Large intestine (tissue), 3 donors: ENCODE data around the gene ST8SIA2. TPM values are rescaled to one million over a fixed set of nuclear protein-coding genes. Genes with fewer than 3 reads are reported as not detected.
"Not testable (repeated sequence)": the region's sequence is repeated elsewhere in the genome, so short reads cannot be mapped to it uniquely, and the experiment has no call there.

ENCODE experiments used
- DNase-seq, 2 donors: peaks; one replicate each; pipeline versions ENCODE4 v3.0.0 to v3.0.0-alpha.2; 2013
- H3K27ac ChIP-seq: one replicate; pipeline ENCODE4 v1.5.1; 2013; ENCODE audit warnings: low read length
- H3K27me3 ChIP-seq: 2 replicates; pipeline ENCODE4 v1.6.1; 2013; ENCODE audit warnings: low read length; ENCODE audit not compliant: control insufficient read depth, insufficient read depth
- H3K36me3 ChIP-seq: 2 replicates; pipeline ENCODE4 v1.6.1; 2013; ENCODE audit warnings: low read length; ENCODE audit not compliant: control insufficient read depth, insufficient read depth
- H3K4me1 ChIP-seq: one replicate; pipeline ENCODE4 v1.6.1; 2013; ENCODE audit warnings: low read length; ENCODE audit not compliant: control insufficient read depth, insufficient read depth
- H3K4me3 ChIP-seq: one replicate; pipeline ENCODE4 v1.5.1; 2013; ENCODE audit warnings: low read length
- H3K9me3 ChIP-seq: one replicate; pipeline ENCODE4 v1.6.1; 2013; ENCODE audit warnings: mild to moderate bottlenecking, low read depth, low read length, moderate library complexity; ENCODE audit not compliant: control insufficient read depth
- WGBS: methylation state at CpG from one replicate; pipeline ENCODE4 v1.1.5; 2013; ENCODE audit warnings: low lambda C conversion rate; ENCODE audit not compliant: insufficient coverage; 5-methylcytosine and 5-hydroxymethylcytosine counted together
- polyA plus RNA-seq: library from polyadenylated mRNA; unstranded; fragments of 120-200 nt; gene quantifications from one replicate; pipeline ENCODE4 v1.2.1, GENCODE V29; 2013

The ST8SIA2 gene
- polyA plus RNA-seq, 1 donor, result 2.2 TPM

DNA sequence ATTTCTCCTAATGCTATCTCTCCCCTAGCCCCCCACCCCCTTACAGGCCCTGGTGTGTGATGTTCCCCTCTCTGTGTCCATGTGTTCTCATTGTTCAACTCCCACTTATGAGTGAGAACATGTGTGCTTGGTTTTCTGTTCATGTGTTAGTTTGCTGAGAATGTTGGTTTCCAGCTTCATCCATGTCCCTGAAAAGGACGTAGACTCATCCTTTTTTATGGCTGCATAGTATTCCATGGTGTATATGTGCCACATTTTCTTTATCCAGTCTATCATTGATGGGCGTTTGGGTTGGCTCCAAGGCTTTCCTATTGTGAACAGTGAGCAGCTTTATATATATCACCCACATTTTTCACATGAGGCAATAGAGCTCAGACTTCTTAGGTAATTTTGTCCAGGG, 86.0 kb downstream of the ST8SIA2 start:
- not testable (repeated sequence) for H3K27ac ChIP-seq, H3K4me3 ChIP-seq, DNase-seq, H3K27me3 ChIP-seq, H3K4me1 ChIP-seq, H3K36me3 ChIP-seq, H3K9me3 ChIP-seq
- WGBS, result no CpG with 5 or more reads among the region's 2 CpGs

DNA sequence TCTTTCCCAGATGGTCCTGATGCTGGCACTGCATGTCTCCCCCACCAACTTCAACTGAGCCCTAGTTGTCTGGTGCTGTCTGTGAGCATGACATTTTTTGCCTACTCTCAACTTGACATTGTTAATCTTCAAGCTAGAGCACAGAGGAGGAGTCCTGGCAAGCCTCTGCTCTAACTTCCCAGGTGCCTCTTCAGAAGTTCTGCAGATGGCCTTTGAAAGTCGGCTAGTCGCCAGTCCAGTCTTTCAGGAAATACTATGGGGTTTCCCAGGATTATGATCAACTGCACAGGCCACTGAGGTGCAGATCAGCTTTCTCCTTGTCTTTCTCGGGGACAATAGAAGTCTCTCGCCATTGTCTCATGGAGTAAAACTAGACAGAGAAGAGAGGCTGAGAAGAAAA, 86.7 kb downstream of the ST8SIA2 start:
- H3K4me1 ChIP-seq, result no peaks in the 10 kb centered on the region
- no peak overlapping the region for H3K27ac ChIP-seq
- H3K4me3 ChIP-seq, result no peak overlapping the region
- no peaks in the 10 kb centered on the region for H3K27me3 ChIP-seq
- no CpG with 5 or more reads among the region's 4 CpGs for WGBS
- no peak for DNase-seq
- no peaks in the 10 kb centered on the region for H3K36me3 ChIP-seq
- H3K9me3 ChIP-seq, result no peaks in the 10 kb centered on the region

DNA sequence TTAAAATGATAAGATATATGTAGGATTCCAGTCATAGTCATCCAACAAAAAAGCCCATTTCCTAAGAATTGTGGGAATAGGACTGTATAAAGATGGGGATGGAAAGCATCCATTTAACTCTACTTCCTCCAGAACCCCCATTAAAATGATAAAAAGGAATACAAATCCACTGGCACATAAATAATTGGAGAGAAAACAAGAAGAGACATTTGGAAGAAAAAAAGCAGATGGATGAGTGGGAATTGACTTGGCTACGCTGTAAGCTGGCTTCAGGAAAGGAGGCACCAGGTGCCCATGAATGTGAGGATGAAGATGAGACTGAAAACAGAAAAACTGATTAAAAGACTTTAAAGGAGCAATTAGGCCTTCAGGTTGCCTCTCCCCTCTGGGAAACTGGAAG, 91.8 kb downstream of the ST8SIA2 start:
- 100% methylated on average over 1 of the region's 1 CpG for WGBS
- Histone ChIP-seq H3K4me3 (no peak overlapping the region), H3K27ac (no peak overlapping the region), H3K9me3 (no peaks in the 10 kb centered on the region), H3K36me3 (no peaks in the 10 kb centered on the region), H3K4me1 (no peaks in the 10 kb centered on the region), H3K27me3 (no peaks in the 10 kb centered on the region)
- DNase-seq, result no peak

DNA sequence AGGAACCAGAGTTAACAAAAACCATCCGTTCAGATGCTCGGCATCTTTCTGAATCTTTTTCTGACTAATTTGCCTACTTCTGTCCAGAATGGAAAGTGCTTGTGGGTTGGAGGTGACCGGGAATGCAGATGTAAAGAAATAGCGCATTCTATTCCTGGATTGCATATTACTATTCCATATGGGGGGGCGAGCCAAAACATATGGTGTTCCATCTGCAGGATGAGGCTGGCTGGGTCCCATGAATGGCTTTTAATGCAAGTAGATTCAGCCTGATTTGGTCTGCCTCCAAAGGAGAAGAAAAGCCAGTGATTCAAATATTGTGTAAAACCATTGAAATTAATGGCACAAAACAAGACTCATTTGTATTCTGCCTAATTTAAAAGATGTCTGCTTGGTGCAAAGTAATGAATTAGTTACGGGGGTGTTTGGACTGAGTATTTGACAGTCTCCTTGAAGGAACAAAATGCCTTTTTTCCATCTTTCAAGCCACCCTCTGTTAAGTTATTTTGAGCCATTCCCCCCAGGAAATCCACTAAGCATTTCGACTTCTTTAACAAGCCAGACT, 99.0 kb downstream of the ST8SIA2 start:
- Histone ChIP-seq H3K4me3 (no peak overlapping the region), H3K27ac (no peak overlapping the region), H3K9me3 (no peaks in the 10 kb centered on the region), H3K36me3 (no peaks in the 10 kb centered on the region), H3K27me3 (no peaks in the 10 kb centered on the region), H3K4me1 (no peaks in the 10 kb centered on the region)
- no CpG with 5 or more reads among the region's 7 CpGs for WGBS
- peak in 1 of 2 donors; percentile 5 for DNase-seq

DNA sequence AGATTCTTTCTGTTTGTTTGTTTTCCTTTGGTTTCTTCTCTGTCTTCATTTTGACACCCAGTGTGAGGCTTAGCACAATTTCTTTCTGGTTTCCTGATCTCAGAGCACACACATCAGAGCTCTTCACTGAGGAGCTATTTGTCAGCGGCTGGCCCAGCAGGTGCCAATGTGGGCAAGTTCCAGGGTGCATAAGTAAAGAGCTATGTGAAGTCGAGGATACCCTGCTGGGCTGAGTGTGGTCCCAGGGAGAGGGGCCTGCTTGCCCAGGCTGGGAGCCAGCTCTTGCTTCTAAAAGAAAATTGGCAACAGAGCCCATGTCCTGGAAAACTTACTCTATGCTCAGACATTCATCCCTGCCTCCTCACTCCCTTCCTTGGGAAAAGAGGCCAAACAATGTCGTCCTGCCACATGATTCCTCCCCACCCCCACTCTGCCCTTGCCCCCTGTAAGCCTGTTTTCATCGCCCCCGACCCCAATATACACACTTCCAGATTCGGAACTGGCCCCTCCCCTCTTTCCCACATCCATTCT, 101.2 kb downstream of the ST8SIA2 start:
- Histone ChIP-seq H3K27me3 (no peaks in the 10 kb centered on the region), H3K36me3 (no peaks in the 10 kb centered on the region), H3K9me3 (no peaks in the 10 kb centered on the region), H3K27ac (no peak overlapping the region), H3K4me3 (no peak overlapping the region), H3K4me1 (no peaks in the 10 kb centered on the region)
- DNase-seq, result no peak
- WGBS, result no CpG with 5 or more reads among the region's 6 CpGs

DNA sequence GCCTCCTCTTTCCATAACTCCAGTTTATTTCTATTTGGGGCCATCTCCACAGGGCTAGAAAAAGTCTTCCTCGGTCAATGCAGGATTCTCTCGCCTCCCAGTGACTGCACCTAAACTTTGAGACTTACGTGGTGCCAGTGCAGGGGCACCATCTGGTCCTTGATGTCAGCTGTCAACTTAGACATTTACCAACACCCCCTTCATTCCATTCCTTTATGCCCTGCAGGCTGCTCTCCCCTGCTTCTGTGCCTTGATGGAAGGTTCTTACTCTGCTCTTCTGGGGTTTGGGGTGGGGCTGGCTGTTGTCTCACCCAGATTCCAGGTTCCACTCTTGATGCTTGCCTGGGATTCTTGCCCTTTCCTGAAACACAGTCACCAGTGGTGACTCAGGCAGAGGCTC, 101.8 kb downstream of the ST8SIA2 start:
- Histone ChIP-seq H3K27ac (no peak overlapping the region), H3K27me3 (no peaks in the 10 kb centered on the region), H3K4me3 (no peak overlapping the region), H3K36me3 (no peaks in the 10 kb centered on the region), H3K4me1 (no peaks in the 10 kb centered on the region), H3K9me3 (no peaks in the 10 kb centered on the region)
- no CpG with 5 or more reads among the region's 3 CpGs for WGBS
- no peak for DNase-seq

DNA sequence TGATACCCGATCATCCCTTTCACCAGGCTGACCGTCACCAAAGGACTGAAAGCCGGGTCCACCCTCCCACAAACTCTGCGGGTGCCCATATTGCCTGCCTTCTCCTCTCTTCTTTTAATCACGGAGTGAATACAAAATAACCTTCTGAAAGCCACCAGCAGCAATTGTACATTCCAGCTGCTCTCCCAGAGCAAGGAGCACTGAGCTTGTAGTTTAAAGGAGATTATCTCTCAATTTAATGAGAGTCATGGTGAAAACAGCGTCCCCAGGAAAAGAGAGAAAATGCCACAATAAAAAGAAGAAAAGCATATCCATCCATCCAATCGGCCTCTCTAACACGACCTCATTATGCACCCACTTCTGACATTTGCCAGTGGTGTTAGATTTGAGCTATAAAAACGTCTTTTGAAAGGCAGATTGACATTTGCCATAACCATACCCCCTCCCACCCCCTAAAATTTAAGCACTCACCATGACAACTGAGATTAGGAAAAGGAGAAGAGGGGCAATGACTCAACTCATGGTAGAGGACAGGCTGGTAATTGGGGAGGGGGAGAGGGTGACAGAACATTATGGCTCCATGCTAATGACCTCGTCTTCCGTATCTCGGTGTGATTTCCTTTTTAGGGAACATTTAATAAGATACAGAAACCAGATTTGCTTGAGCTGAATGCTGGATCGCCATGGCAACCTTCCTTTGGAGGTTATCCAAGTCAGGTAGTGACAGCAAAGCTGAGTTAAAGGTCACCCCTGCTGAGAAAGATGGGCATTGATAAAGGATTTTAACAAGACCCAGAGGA, 106.2 kb downstream of the ST8SIA2 start:
- Histone ChIP-seq H3K4me3 (no peak overlapping the region), H3K27me3 (no peaks in the 10 kb centered on the region), H3K36me3 (no peaks in the 10 kb centered on the region), H3K27ac (no peak overlapping the region), H3K9me3 (no peaks in the 10 kb centered on the region), H3K4me1 (no peaks in the 10 kb centered on the region)
- no peak for DNase-seq
- 67% methylated on average over 3 of the region's 13 CpGs for WGBS

DNA sequence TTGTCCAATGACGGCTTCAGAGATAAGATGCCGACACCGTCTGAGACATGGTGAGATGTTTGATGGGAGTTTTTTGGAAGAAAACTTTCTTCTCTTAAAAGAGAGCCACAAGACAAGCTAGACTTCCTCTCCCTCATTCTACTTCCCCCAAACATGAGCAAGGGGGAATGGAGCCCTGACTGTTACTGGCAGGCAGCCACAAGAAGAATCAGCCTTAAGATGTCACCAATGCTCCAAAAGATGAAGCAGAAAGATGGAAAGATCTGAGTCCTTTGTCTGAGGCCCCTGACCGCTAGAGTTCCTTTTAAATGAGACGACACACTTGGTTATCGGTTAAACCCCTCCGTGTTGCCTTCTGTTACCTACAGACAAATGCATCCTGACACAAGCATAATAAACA, 108.7 kb downstream of the ST8SIA2 start:
- Histone ChIP-seq H3K36me3 (no peaks in the 10 kb centered on the region), H3K9me3 (no peaks in the 10 kb centered on the region), H3K27ac (no peak overlapping the region), H3K27me3 (no peaks in the 10 kb centered on the region), H3K4me3 (no peak overlapping the region), H3K4me1 (no peaks in the 10 kb centered on the region)
- no peak for DNase-seq
- WGBS, result 80% methylated on average over 2 of the region's 7 CpGs

DNA sequence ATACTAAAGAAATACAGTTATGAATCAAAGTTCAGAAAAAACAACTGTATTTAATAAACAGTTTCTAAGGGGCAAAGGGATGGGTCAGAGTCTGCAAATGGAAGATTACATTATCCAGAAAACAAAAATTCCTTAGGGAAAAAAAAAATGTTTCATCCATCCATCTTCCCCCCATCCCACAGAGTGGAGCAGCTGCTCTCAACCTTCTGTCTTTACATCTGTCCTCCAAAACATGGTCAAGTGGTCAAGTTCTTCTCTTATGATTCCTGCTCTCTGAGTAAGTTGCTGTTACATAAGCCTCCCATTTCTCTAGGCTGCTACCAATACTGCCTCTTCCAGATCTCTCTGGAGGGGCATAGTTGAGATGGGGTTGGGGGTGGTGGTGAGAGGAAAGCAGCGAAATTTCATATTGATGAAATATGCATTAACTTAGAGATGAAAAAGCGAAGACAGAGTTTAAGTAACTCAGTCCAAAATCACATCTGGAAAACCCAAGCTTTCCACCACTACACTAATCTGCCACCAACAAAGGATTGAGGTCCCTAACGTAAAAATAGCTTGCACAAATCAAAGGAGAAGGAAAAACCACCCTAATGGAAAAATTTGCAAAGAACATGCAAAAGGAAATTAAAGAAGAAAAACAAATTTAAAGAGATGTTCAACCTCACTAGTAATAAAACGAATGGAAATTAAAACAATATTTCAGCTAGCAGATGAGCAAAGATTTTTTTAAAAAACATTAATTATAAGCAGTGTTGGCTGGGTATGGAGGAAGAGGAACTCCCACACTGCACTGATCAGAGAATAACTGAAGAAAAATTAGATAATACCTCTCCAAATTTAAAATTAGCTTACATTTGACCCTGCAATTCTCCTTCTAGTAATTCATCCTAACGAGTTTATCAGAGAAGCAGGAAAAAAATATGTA, 109.5 kb downstream of the ST8SIA2 start:
- Histone ChIP-seq H3K4me3 (no peak overlapping the region), H3K27ac (no peak overlapping the region), H3K4me1 (no peaks in the 10 kb centered on the region), H3K27me3 (no peaks in the 10 kb centered on the region), H3K9me3 (no peaks in the 10 kb centered on the region), H3K36me3 (no peaks in the 10 kb centered on the region)
- no peak for DNase-seq
- 83% methylated on average over 3 of the region's 5 CpGs for WGBS

DNA sequence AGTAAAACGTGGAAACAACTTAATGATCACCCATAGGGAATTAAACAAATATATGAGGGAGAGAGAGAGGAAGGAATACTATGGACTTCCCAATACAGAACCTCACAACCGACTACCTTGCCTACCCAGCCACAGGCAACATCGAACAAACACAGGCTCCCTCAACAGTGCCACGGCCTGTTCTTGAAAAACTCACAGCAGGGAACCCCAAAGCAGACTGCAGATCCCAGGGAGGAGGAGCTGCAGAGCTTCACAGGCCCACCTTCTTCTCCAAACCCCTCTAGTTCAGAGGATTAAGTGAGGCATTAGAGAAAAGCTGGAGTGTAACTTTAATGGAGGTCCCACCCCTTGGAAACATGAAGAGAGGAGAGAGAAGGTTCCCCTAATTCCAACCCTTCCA, 110.2 kb downstream of the ST8SIA2 start:
- Histone ChIP-seq H3K27ac (no peak overlapping the region), H3K9me3 (no peaks in the 10 kb centered on the region), H3K27me3 (no peaks in the 10 kb centered on the region), H3K36me3 (no peaks in the 10 kb centered on the region), H3K4me1 (no peaks in the 10 kb centered on the region), H3K4me3 (no peak overlapping the region)
- 71% methylated on average over 1 of the region's 4 CpGs for whole genome bisulfite sequencing
- no peak for DNase-seq
